NCI-H2227 (cell line): ENCODE data around the gene KRT6C.
"Not testable (repeated sequence)": the region's sequence is repeated elsewhere in the genome, so short reads cannot be mapped to it uniquely, and the experiment has no call there.

Experiments used
- DNase-seq: peaks from one replicate; lab custom pipeline; 2025; ENCODE audit not compliant: unreplicated experiment; lab: John Stamatoyannopoulos, UW

The KRT6C gene

DNA sequence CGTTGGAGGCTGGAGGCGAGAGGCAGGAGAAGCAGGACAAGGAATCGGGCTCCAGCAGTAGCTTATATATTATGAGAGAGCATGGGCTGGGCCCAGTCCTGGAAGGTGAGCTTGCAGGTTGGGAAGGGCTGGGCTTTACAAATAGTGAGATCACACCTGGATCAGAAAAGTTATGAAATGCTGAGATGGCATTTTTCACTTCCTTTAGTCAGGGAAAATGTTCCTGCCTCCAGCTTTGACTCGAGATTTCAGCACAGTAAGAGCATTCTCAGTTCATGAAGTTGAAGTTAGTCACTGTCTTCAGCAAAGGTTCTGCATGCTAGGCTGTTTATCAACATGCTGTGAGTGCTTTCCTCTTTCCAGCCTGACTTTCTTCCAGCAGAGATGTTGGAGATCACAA lies at the start of gene KRT6C:
Gene KRT6C (minus strand): TSS at position 38 of the 400 bp plus-strand sequence. CDS start 68 bp downstream, outside the sequence.
- no peak for DNase-seq

DNA sequence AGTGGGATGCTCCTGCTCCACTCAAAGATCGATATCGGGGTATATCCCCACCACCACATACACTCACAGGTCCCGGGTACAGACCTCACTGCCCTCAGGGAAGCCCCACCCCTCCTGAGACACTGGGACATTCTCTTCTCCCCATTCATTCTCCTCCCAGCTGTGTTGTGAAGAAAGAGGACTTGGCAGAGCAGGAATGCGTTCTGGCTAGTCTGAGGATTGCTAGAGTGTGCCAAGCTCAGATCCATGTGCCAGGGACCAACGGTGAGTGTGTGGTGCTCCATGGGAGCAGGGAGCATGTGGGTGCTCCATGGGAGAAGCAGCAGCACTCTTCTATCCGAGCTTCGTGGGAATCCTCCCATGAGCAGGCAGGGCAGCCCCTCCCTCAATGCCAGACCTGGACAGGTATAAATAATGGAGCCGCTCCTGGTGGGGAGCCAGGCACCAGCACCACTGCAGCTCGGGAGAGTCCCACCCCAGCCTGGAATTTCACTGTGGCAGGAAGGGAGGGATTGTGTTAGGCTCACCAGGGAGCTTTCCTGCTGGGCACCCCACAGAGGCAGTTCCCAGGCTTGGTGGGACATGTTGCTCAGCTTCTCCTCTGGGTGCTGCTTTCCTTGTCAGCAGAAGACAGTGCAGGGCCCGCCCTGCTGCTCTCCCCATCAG lies 48.9 kb upstream of the KRT6C start:
- no peak for DNase-seq

DNA sequence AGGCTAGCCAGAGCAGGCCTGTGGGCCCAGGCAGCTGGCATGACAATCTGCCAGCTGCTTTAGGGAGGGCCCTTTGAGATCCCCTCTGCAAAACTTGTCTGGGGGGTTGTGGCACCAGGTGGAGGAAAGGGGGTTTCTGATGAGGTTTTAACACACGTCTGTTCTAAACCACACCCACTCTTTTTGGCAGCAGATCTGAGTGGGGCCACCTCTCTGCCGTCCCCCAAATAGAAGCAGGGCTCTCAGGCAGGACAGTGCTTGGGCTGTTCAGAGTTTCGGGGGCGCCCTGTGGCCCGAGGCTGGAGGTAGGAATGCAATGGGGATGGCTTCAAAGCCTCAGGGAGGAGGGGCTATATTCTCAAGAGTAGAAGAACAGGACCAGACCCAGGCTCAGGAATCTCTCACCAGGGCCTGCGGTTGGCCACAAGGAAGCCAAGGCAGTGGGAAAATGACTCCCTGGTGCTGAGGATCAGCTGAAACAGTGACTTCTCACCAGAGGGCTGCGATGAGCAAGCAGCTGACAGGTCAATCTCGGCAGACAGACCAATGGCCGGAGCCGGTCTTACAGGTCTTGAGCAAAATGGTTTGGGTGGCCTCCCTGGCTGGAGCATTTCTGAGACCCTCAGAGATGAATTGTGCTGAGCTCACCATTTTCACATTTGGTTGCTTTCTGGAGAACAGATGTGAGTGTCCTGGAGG lies 48.1 kb upstream of the KRT6C start:
- no peak for DNase-seq

DNA sequence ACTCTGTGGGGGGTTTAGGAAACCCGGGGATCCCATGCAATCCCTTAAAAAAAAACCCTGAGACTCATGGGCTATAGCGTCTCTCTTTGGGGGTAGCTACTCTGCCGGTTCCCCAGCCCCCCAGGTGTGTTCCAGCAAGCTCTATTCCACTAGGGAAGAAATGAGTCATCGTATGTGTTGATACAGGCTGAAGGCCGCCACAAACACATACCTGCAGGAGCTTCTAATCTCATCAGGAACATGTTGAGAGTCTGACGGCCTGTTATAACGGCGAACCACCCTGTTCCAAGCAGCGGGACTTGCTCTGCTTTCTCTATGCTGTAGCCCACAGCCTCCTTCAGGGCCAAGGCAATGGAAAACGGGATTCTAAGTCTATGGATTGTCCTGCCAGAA lies 47.6 kb upstream of the KRT6C start:
- no peak for DNase-seq

DNA sequence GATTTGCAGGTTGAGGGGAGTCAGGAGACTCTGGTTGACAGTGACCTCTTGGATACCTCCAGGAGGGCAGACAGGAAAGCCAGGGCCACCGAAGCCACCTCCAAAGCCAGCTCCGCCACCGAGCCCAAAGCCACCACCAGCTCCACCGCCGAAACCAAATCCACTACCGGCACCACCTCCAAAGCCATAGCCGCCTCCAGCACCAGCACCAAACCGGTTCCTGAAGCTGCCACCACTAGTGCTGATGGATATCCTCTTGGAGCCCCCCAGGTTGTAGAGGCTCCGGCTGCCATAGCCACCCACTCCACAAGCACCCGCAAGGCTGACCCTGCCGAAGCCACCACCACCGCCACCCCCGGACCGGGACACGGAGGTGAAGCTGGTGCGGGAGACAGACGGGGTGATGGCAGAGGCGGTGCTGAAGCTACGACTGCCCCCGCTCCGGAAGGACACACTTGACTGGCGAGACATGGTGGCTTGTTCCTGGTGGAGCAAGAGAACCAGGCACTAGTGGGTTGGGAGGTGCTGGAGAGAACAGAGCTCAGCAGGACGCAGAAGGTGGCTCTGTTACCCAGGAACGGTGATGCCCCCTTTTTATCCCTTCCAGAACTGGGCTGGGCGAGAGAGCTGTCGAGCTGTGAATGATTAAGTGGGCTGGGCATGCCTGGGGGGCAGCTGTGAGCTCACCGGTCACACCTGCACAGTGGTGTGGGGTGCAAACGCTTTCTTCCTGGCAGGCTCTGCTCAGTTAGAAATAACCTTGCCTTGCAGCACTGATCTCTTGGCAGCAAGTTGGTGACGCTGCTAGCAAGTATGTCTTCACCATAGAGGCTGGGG lies 46.4 kb upstream of the KRT6C start, which contains the start of gene KRT5:
Gene KRT5 (minus strand): TSS at position 569 of the 837 bp plus-strand sequence. CDS start 98 bp downstream, at position 471.
- DNase-seq = no peak

DNA sequence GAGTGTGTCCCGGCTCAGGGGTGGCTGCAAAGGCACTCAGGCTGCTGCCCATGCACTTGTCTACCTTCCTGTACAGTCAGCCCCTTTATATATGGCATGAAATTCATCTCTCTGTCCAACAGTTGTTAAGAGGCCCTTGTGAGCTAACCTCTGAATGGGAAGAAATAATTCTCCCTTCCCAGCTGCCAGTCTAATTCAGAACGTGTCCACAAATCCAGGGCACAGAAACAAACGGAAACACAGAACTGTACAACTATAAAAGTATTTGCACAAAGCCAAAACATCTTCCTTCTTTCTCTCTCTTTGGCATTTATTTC lies 45.7 kb upstream of the KRT6C start:
- no peak for DNase-seq

DNA sequence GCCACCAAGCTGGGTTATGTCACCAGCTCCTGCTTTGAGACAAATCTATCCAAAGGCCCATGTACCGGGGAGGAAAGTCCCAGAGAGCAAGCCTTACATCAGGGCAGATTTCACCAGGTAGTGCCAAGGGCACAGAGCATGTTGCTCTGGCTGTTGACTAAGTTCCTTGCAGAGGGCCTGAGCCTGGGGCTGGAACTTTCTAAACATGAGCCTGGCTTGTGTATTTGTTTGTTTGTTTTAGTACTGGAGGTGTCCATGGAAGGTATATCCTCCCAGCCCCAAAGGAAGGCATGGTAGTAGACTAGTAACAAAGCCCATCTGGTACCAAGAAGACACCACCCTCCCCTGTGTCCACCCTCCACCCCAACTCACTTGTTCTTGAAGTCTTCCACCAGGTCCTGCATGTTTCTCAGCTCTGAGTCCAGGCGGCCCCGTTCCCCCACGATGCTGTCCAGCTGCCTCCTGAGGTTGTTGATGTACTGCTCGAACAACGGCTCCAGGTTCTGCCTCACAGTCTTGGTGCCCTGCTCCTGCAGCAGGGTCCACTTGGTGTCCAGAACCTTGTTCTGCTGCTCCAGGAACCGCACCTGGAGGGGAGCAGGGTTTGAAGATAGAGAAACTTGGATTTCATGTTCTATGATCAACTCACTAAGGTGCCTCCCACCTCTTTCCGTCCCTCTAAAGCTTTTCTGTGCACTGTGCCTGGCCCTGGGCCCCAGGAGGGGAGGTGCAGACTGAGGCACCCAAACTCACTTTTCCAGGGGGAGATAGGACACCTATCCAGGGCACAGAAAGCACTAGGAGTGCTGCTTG lies 45.2 kb upstream of the KRT6C start:
- DNase-seq = no peak

DNA sequence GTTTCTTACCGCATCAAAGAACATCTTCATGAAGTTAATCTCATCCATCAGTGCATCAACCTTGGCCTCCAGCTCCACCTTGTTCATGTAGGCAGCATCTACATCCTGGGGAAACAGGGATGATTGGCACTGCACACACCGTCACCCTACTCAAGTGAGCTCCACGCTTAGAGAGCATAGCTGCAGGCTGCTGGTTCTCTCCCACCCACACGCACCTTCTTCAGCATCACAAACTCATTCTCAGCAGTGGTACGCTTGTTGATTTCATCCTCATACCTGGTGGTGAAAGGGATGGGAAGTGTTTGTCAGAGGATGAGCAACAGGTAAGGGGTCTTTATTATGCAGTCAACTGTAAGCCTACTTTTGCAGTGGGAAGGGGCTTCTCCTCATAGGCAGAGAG lies 44.3 kb upstream of the KRT6C start:
- no peak for DNase-seq

DNA sequence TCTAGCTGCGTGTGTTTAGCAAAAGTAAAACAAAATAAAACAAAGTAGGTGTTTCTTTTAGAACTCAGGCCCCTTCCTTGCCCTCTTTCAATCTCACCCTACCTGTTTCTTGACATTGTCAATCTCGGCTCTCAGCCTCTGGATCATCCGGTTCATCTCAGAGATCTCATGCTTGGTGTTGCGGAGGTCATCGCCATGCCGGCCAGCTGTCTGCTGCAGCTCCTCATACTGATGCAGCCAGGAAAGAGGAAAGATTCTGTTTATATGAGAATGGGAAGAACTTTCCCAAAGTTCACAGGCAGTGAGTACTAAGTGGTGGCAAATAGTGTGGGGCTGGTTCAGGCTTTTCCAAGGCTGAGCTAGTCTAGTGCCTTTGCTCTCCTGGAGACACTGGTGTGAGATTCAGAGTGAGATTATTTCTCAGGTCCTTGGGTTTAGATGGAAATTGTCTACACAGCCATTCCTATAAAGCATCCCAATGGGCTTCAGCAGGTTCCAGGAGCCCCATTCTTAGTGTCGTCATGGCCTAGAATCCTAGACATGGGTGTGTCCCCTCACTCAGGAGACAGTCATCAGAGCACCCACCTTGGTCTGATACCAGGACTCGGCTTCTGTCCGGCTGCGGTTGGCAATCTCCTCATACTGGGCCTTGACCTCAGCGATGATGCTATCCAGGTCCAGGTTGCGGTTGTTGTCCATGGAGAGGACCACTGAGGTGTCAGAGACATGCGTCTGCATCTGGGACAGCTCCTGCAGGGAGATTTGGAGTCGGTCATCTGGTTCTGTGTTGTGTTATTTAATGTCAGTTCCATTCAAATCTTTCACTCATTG lies 43.6 kb upstream of the KRT6C start:
- DNase-seq = no peak

DNA sequence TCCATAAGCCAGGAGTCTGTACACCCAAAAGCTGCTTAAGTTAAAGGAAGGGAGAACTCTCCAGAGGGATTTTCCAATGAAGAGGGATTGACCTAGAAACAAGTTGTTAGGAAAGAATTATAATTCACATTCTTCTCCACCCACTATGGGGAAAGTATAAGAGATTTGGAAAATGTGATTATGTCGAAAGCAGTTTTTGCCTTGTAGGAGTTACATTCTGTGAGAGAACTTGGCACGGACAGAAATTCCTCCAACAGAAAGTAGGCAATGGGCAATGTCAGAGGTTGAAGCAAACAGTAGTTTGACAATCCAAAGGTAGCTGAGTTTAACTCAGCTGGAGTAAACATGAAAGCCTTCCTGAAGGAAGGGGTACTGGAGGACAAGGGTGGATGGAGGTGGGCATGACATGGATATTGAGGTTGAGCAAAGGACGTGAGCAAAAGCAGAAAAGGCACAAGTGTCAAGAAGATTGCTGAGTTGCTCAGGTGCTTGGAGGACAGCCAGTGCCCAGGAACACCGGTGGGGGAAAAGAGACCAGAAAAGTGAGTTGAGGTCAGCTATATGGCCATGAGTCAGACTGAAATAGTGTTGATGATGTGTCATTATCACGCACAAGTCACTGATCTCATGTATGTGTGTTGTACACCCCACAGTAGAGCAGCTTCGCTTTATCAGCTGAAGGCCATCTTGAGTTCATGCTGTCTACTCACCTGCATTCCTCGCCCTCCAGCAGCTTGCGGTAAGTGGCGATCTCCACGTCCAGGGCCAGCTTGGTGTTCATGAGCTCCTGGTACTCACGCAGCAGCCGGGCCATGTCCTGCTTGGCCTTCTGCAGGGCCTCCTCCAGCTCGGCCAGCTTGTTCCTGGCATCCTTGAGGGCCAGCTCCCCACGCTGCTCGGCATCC lies 42.6 kb upstream of the KRT6C start:
- no peak for DNase-seq

DNA sequence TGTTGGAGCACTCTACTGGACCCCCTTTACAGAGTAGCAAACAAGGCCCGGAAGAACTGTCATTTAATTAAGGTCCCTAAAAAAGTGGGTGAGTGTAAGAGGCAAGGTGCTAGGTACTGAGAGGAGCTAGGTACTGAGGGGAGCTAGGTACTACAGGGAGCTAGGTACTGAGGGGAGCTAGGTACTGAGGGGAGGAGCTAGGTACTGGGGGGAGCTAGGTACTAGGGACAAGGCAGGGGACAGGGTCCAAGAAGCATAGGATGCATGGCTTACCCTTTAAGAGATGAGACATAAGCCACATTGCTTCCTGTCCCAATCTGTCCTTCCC lies 41.7 kb upstream of the KRT6C start:
- no peak for DNase-seq

DNA sequence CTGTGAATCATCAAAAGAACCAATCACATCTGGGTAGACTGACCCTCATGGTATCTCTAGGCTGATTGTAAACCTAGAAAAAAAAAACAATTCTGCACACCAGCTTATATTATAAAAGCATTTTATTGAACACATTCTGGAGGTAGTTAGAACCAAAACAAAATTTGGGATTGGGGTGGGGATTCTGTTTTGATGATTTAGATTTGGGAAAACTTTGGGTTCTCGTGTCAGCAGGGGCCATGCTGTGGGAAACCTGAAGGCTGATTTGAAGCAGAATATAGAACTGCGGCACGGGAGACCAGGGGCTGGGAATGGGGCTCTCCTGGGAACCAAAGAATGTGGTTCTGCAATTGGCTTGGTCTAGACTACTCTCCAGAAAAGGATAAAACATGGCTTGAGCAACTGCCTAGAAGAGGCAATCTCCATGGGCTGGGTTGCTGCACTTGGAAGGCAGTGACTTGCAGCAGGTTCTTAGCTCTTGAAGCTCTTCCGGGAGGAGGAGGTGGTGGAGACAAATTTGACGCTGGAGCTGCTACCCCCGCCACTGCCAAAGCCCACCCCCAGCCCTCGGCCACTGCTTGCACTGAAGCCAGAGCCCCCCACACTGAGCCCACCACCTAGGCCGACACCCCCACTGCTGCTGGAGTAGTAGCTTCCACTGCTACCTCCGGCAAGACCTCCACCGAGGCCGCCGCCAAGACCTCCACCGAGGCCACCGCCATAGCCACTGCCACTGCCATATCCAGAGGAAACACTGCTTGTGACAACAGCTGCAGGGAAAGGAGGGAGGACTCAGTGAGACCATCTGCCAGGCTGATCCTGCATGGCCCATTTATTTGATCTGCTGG lies 41.1 kb upstream of the KRT6C start:
- no peak for DNase-seq

DNA sequence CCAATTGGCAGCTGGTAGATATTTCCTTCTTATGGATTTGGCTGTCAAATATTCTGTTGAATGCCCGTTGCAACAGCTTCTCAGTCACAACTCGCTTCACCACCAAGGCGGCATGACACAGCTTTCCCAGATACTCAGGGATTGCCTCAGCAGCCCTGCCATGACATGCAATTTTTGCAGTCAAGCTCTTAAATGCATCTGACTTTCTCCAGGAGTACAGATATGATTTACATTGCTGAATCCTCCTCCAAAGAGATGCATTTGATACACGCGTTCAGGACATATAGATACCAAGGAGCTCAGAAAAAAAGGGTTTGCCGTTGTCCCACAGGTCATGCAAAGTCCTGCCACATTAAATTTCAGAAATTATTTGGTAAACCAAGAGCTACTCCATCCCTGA lies 40.1 kb upstream of the KRT6C start:
- no peak for DNase-seq

DNA sequence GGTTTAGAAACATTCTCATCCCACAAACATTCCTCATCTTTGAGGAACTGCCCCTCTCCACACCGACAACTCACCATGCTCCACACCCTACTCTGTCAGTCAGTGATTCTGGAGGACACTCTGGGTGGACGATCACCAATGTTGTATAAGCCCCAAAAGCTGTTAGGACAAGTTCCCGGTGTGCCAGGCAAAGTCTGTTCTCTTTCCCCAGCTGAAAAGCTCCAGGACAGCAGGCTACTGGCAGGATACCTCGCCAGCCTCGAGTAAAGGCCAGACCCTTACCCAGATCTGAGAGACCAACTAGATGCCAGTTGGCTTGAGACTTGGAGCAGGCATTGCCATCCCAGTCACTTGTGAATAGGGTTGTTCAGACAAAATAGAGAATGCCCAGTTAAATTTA lies 34.6 kb upstream of the KRT6C start:
- no peak for DNase-seq

DNA sequence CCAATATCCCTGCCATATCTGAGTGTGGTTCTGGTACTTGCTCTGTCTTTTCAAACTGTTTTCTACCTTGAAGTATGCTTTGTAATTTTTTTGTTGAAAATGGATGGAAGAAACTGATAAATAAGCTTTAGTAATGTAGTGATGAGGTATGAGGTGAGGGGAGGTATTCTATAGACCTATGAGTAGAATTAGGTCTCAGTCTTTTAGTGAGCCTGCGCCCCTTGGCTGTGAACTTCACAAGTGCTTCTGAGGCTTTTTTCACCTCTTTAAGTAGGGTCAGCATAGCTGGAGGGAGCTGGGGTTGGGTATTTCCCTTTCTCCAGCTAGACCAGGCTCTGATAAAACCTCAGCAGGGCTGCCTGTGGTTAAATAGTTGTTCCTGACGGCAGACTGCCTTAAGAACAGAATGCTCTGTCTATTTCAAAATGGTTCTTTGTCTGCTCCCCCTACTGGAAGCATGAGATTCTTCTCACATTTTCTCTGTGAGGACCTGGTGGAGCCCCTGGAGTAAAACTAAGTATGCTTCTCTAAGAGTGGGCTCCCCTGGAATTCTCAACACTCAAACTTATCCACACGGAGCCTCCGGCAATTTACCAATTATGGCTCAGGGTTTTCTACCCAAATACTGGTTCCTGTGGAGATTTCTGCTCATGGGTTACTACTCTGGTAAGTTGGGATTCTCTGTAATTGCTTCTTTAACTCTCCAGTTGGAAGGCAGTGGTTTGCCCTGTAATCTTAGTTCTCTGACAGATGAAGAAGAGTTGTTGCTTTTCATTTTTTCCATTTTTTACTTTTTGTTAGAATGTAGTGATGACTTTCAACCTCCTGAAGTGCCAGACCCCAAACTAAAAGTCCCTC lies 33.5 kb upstream of the KRT6C start:
- peak; percentile 17 for DNase-seq

DNA sequence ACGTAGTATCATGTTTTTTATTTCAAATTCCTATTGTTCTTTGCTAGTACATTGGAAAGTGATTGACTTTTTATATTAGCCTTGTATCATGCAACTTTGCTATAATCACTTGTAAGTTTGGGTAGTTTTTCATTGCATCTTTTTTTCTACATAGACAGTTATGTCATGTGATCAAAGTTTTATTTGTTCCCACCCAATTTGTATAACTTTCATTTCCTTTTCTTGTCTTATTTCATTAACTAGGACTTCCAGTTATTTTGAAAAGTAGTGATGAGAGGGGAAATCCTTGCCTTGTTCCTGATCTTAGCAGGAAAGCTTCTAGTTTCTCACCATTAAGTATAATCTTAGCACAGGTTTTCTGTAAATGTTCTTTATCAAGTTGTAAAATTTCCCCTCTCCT lies 29.3 kb upstream of the KRT6C start:
- no peak for DNase-seq

DNA sequence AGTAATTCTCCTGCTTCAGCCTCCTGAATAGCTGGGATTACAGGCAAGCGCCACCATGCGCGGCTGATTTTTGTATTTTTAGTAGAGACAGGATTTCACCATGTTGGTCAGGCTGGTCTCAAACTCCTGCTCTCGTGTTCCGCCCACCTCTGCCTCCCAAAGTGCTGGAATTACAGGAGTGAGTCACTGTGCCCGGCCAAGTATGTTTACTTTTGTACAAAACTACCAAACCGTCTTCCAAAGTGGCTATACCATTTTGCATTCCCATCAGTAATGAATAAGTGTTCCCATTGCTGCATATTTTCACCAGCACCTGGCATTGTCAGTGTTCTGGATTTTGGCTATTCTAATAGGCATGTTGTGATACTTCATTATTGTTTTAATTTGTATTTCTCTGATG lies 27.9 kb upstream of the KRT6C start:
- no peak for DNase-seq

DNA sequence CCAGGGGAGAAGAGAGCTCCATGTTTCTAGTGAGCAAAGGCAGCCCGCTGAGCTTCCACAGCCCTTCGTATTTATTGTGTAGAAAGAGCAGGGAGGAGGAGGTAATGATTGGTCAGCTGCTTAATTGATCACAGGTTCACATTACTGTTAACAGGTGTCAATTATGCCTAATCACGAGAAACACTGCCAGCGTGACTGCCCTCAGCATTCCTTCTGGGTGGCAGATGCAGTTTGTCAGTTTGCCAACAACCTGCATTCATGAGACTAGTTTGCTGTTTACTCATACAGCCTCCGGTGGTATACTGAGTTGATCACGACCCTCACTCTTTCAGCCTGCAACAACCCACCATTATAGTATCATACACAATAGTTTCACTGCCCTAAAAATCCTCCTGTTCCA lies 27.0 kb upstream of the KRT6C start:
- not testable (repeated sequence) for DNase-seq
